Dendritic cell treated with granulocyte-macrophage colony-stimulating factor and Interleukin-4, amounts not matched to agents 40 ng/mL and 50 ng/mL, for 4 days (primary cell): ENCODE results near the gene ZFC3H1.
"Not testable (repeated sequence)": the region's sequence is repeated elsewhere in the genome, so short reads cannot be mapped to it uniquely, and the experiment has no call there.

Source experiments
- H3K27ac Mint-ChIP-seq: one replicate; pipeline ENCODE4 v1.8.0; 2022; ENCODE audit warnings: mild to moderate bottlenecking, mixed read lengths
- H3K27me3 Mint-ChIP-seq: one replicate; pipeline ENCODE4 v1.8.0; 2022; ENCODE audit warnings: mild to moderate bottlenecking, mixed read lengths
- H3K36me3 Mint-ChIP-seq: one replicate; pipeline ENCODE4 v1.8.0; 2022; ENCODE audit warnings: low read depth, mixed read lengths
- H3K4me1 Mint-ChIP-seq: one replicate; pipeline ENCODE4 v1.8.0; 2022; ENCODE audit warnings: low read depth, mixed read lengths
- H3K4me3 Mint-ChIP-seq: one replicate; pipeline ENCODE4 v1.8.0; 2022; ENCODE audit warnings: mild to moderate bottlenecking, moderate library complexity, mixed read lengths
- H3K9me3 Mint-ChIP-seq: one replicate; pipeline ENCODE4 v1.8.0; 2022; ENCODE audit warnings: mixed read lengths
- intact Hi-C: fragments of 100-400 bp; cut with micrococcal nuclease; formaldehyde crosslinking; loops from one replicate; pipeline ENCODE4 v1.15.0; 2022

The ZFC3H1 gene

GRCh38 chr12:71594214-71594948 lies 69.3 kb downstream of the ZFC3H1 start:
- Mint-ChIP-seq H3K4me1 (no peaks in the 10 kb centered on the region), H3K27me3 (no peaks in the 10 kb centered on the region), H3K4me3 (no peak overlapping the region), H3K27ac (no peak overlapping the region), H3K9me3 (peaks cover 15% of the 10 kb centered on the region), H3K36me3 (no peaks in the 10 kb centered on the region)
- intact Hi-C loops, result no loop called here

GRCh38 chr12:71592841-71593240 lies 70.8 kb downstream of the ZFC3H1 start:
- Mint-ChIP-seq H3K9me3 (peaks cover 8% of the 10 kb centered on the region), H3K4me1 (no peaks in the 10 kb centered on the region), H3K4me3 (no peak overlapping the region), H3K27me3 (no peaks in the 10 kb centered on the region), H3K27ac (no peak overlapping the region), H3K36me3 (no peaks in the 10 kb centered on the region)
- intact Hi-C loops, result no loop called here

GRCh38 chr12:71591601-71592000 lies 72.0 kb downstream of the ZFC3H1 start:
- no peak overlapping the region for H3K27ac Mint-ChIP-seq
- no peaks in the 10 kb centered on the region for H3K27me3 Mint-ChIP-seq
- no peak overlapping the region for H3K4me3 Mint-ChIP-seq
- peaks cover 8% of the 10 kb centered on the region for H3K9me3 Mint-ChIP-seq
- intact Hi-C loops, result no loop called here
- H3K36me3 Mint-ChIP-seq, result no peaks in the 10 kb centered on the region
- H3K4me1 Mint-ChIP-seq, result no peaks in the 10 kb centered on the region

- Mint-ChIP-seq H3K27ac (no peak overlapping the region), H3K4me3 (no peak overlapping the region), H3K9me3 (peaks cover 8% of the 10 kb centered on the region), H3K36me3 (no peaks in the 10 kb centered on the region), H3K27me3 (no peaks in the 10 kb centered on the region), H3K4me1 (no peaks in the 10 kb centered on the region)
- intact Hi-C loops, result no loop called here
These were observed 74.2 kb downstream of the ZFC3H1 start for GRCh38 chr12:71589478-71589881.

DNA sequence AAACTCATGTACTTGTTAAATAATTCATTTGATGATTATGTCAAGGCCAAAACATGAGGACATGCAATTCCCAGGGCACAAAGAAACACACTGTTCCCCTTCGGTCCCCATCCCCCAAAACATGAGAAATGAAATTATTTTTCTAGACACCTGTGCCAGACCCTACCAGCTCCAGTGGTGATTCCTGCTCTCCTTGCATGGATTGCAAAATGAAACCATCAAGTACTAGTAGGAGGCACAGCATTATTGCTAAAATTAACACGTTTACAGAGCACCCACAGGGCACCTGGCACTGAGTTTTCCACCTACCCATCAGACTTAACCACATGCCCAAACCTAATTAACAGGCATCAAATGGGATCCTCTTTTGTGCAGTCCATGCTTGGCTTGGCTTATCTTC lies 76.6 kb downstream of the ZFC3H1 start:
- Mint-ChIP-seq H3K4me1 (no peaks in the 10 kb centered on the region), H3K36me3 (no peaks in the 10 kb centered on the region), H3K4me3 (no peak overlapping the region), H3K27me3 (peaks cover 2% of the 10 kb centered on the region), H3K9me3 (peaks cover 8% of the 10 kb centered on the region), H3K27ac (no peak overlapping the region)
- intact Hi-C loops, result no loop called here

DNA sequence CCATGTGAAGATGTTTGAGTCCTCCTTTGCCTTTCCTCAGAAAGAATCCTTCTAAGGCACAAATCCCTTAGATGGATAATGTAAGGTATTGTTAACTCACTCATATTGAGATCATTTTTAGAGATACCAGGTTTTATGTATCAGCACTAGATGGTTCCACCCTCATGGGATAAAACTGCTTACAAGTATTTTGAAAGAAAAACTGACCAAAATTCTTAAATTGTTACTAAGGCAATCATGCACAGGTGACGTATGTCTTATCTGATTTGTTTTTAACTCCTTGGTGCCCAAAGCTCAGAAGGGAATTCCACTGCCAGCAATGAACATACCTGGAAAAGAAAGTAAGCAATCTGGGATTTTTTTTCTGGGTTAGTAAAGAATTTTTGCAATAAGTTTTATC lies 78.4 kb downstream of the ZFC3H1 start:
- H3K9me3 Mint-ChIP-seq, result no peaks in the 10 kb centered on the region
- H3K36me3 Mint-ChIP-seq, result no peaks in the 10 kb centered on the region
- peaks cover 2% of the 10 kb centered on the region for H3K27me3 Mint-ChIP-seq
- H3K4me1 Mint-ChIP-seq, result no peaks in the 10 kb centered on the region
- H3K4me3 Mint-ChIP-seq, result no peak overlapping the region
- intact Hi-C loops, result no loop called here
- no peak overlapping the region for H3K27ac Mint-ChIP-seq

- H3K36me3 Mint-ChIP-seq, result no peaks in the 10 kb centered on the region
- H3K9me3 Mint-ChIP-seq, result no peaks in the 10 kb centered on the region
- no peaks in the 10 kb centered on the region for H3K4me1 Mint-ChIP-seq
- no peak overlapping the region for H3K4me3 Mint-ChIP-seq
- no peak overlapping the region for H3K27ac Mint-ChIP-seq
- H3K27me3 Mint-ChIP-seq, result peaks cover 2% of the 10 kb centered on the region
- intact Hi-C loops, result no loop called here
These were observed 79.3 kb downstream of the ZFC3H1 start for GRCh38 chr12:71584356-71584755.

DNA sequence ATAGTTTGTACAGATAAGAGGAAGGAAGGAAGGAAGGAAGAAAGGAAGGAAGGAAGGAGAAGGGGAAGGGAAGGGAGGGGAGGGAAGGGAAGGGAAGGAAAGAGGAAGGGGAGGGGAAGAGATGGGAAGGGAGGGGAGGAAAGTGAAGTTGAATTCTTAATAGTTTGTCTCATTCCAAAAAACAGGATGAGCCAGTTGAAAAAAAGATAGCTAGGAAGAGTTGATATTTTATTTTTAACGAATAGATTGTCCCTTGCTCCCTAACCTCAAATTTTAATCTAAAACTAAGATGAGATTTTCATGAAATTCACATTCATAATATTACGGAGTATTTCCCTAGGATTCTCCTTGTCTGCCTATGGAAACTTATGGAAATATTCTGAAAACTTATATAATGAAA lies 80.7 kb downstream of the ZFC3H1 start:
- Mint-ChIP-seq H3K9me3 (no peaks in the 10 kb centered on the region), H3K27me3 (peaks cover 2% of the 10 kb centered on the region), H3K36me3 (no peaks in the 10 kb centered on the region), H3K27ac (no peak overlapping the region), H3K4me3 (no peak overlapping the region), H3K4me1 (no peaks in the 10 kb centered on the region)
- intact Hi-C loops, result no loop called here

GRCh38 chr12:71581206-71581605 lies 82.4 kb downstream of the ZFC3H1 start:
- no peaks in the 10 kb centered on the region for H3K9me3 Mint-ChIP-seq
- H3K4me3 Mint-ChIP-seq, result no peak overlapping the region
- intact Hi-C loops, result no loop called here
- no peaks in the 10 kb centered on the region for H3K36me3 Mint-ChIP-seq
- no peaks in the 10 kb centered on the region for H3K4me1 Mint-ChIP-seq
- no peak overlapping the region for H3K27ac Mint-ChIP-seq
- H3K27me3 Mint-ChIP-seq, result peaks cover 2% of the 10 kb centered on the region

- Mint-ChIP-seq H3K9me3 (no peaks in the 10 kb centered on the region), H3K4me1 (no peaks in the 10 kb centered on the region), H3K27ac (no peak overlapping the region), H3K36me3 (no peaks in the 10 kb centered on the region), H3K27me3 (no peaks in the 10 kb centered on the region), H3K4me3 (no peak overlapping the region)
- intact Hi-C loops, result no loop called here
These were observed 84.9 kb downstream of the ZFC3H1 start for GRCh38 chr12:71578694-71579258.

DNA sequence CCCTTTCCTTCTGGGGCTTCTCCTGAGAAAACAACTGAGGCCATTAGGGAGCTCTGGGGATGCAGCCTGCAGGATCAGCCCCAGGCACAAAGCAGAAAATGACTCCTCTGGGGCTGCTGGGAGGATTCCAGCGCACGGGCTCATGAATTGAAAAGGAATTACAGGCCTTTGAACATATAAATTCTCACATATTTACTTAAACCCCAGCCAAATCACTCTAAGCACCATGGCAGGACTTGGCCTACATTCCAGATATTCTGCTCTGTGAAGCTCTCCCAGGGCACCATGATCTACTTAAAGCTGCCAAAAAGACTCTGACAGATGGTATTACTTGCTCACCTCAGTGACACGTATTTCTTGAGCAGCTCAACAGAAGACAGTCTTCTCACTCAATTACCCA lies 87.2 kb downstream of the ZFC3H1 start:
- no peak overlapping the region for H3K4me3 Mint-ChIP-seq
- no peak overlapping the region for H3K27ac Mint-ChIP-seq
- H3K9me3 Mint-ChIP-seq, result no peaks in the 10 kb centered on the region
- no peaks in the 10 kb centered on the region for H3K36me3 Mint-ChIP-seq
- intact Hi-C loops, result no loop called here
- H3K4me1 Mint-ChIP-seq, result no peaks in the 10 kb centered on the region
- no peaks in the 10 kb centered on the region for H3K27me3 Mint-ChIP-seq

DNA sequence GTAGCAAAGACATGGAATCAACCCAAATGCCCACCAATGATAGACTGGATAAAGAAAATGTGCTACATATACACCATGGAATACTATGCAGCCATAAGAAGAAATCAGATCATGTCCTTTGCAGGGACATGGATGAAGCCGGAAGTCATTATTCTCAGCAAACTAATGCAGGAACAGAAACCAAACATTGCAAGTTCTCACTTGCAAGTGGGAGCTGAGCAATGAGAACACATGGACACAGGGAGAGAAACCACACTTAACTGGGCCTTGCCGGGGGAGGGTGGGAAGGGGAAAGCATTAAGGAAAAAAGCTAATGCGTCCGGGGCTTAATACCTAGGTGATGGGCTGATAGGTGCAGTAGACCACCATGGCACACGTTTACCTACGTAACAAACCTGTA lies 93.8 kb downstream of the ZFC3H1 start:
- H3K4me3 Mint-ChIP-seq, intact Hi-C loops, H3K9me3 Mint-ChIP-seq, H3K27me3 Mint-ChIP-seq, H3K4me1 Mint-ChIP-seq, H3K27ac Mint-ChIP-seq, H3K36me3 Mint-ChIP-seq: not testable (repeated sequence)

DNA sequence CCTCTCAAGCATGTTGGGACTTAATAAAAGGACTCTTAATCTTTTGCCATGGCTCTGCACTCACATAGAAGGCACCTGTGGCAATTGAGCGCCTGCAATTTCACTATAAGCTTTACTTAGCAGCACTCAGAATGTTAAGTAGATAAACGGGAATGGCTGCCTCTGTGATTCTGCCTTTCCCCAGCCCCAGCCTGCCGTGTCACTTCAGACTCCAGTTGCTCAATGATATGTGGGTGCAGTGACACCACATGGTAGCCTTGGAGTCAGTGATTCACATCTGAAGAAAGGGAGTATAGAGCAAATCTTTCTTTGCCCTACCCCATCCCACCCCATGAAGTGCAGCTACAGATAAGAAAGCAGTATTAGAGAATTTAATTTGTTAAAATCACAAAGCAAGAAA lies 96.1 kb downstream of the ZFC3H1 start:
- Mint-ChIP-seq H3K9me3 (no peaks in the 10 kb centered on the region), H3K27me3 (no peaks in the 10 kb centered on the region), H3K4me3 (no peak overlapping the region), H3K27ac (no peak overlapping the region), H3K36me3 (no peaks in the 10 kb centered on the region), H3K4me1 (no peaks in the 10 kb centered on the region)
- intact Hi-C loops, result no loop called here

- Mint-ChIP-seq H3K36me3 (no peaks in the 10 kb centered on the region), H3K4me1 (no peaks in the 10 kb centered on the region), H3K27ac (no peak overlapping the region), H3K27me3 (no peaks in the 10 kb centered on the region), H3K9me3 (no peaks in the 10 kb centered on the region), H3K4me3 (no peak overlapping the region)
- intact Hi-C loops, result no loop called here
These were observed 97.0 kb downstream of the ZFC3H1 start for GRCh38 chr12:71566655-71567054.

DNA sequence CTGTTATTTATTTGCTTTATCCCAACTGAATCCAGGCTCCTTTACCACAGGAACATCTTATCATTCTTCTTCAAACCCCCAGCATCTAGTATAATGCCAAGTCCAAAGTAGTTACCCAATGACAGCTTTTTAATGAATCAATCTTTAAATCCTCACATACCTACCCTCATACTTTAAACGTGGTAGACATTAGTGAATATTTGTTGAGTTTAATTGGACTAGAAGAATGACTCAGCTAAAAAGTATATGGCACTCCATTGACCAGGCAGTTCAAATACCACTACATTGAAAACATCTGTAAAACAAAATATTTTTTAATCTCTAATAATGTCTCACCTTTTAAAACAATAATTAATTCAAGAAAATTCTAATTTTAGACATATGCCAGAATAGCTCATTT lies 98.1 kb downstream of the ZFC3H1 start:
- H3K27ac Mint-ChIP-seq, result no peak overlapping the region
- H3K36me3 Mint-ChIP-seq, result no peaks in the 10 kb centered on the region
- H3K4me1 Mint-ChIP-seq, result no peaks in the 10 kb centered on the region
- H3K27me3 Mint-ChIP-seq, result no peaks in the 10 kb centered on the region
- no peak overlapping the region for H3K4me3 Mint-ChIP-seq
- H3K9me3 Mint-ChIP-seq, result no peaks in the 10 kb centered on the region
- intact Hi-C loops, result no loop called here
